ENCODE data around the gene C19orf25. TPM values are rescaled to one million over a fixed set of nuclear protein-coding genes. Genes with fewer than 3 reads are reported as not detected.
A peak's percentile ranks its signal among the peaks of the same experiment; 100 is the strongest.

C19orf25 gene
- total RNA-seq, 1 experiment from 2014 or later, result 35.0 TPM

DNA sequence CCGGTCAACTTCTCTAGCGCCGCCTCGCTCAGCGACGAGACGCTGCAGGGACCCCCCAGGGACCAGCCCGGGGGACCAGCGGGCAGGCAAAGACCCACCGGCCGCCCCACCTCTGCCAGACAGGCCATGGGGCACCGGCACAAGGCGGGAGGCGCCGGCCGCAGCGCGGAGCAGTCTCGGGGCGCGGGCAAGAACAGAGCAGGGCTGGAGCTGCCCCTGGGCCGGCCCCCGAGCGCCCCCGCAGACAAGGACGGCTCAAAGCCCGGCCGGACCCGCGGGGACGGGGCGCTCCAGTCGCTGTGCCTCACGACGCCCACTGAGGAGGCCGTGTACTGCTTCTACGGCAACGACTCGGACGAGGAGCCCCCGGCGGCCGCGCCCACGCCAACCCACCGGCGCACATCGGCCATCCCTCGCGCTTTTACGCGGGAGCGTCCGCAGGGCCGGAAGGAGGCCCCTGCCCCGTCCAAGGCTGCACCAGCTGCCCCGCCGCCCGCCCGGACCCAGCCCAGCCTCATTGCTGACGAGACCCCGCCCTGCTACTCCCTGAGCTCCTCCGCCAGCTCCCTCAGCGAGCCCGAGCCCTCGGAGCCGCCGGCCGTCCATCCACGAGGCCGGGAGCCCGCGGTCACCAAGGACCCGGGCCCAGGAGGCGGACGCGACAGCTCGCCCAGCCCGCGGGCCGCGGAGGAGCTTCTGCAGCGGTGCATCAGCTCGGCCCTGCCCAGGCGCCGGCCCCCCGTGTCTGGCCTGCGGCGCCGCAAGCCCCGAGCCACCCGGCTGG, 11.3 kb downstream of the C19orf25 start:
- H3K9me3 ChIP-seq (ENCODE audit: low read depth, low read length, poor library complexity, severe bottlenecking), result no peaks in the 10 kb centered on the region
- no TSS peak for BruUV-seq (replicated peaks)
- TF ChIP-seq, protein P1, sequence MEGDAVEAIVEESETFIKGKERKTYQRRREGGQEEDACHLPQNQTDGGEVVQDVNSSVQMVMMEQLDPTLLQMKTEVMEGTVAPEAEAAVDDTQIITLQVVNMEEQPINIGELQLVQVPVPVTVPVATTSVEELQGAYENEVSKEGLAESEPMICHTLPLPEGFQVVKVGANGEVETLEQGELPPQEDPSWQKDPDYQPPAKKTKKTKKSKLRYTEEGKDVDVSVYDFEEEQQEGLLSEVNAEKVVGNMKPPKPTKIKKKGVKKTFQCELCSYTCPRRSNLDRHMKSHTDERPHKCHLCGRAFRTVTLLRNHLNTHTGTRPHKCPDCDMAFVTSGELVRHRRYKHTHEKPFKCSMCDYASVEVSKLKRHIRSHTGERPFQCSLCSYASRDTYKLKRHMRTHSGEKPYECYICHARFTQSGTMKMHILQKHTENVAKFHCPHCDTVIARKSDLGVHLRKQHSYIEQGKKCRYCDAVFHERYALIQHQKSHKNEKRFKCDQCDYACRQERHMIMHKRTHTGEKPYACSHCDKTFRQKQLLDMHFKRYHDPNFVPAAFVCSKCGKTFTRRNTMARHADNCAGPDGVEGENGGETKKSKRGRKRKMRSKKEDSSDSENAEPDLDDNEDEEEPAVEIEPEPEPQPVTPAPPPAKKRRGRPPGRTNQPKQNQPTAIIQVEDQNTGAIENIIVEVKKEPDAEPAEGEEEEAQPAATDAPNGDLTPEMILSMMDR (conservative IDR thresholded peaks at IDR 0.05; ENCODE audit: low read depth, low read length), result no peak
- peak; percentile 71 for TF ChIP-seq EZH2 (IDR thresholded peaks at IDR 0.05; ENCODE audit: borderline replicate concordance, low read depth, low read length, poor library complexity, severe bottlenecking)
- peaks cover 24% of the 10 kb centered on the region for H3K4me1 ChIP-seq (ENCODE audit: insufficient read depth, low read length, poor library complexity, severe bottlenecking)
- no peaks in the 10 kb centered on the region for H3K36me3 ChIP-seq (ENCODE audit: insufficient read depth, low read length, poor library complexity, severe bottlenecking)
- intact Hi-C loops (cut with micrococcal nuclease; ENCODE audit: unreplicated experiment), result no loop called here
- no peak for DNase-seq (ENCODE audit: low spot score)
- peaks cover 65% of the 10 kb centered on the region for H3K27me3 ChIP-seq (replicated peaks; ENCODE audit: insufficient read depth, low read depth, low read length, poor library complexity)
- POLR2A ChIA-PET (ENCODE audit: low non-redundant PET), result no interaction called here
- no peak overlapping the region for H3K27ac ChIP-seq (ENCODE audit: low read depth, low read length, poor library complexity, severe bottlenecking)
- CTCF ChIA-PET, result no interaction called here
- no peak overlapping the region for H3K4me3 ChIP-seq (ENCODE audit: low read depth, low read length, poor library complexity, severe bottlenecking)

DNA sequence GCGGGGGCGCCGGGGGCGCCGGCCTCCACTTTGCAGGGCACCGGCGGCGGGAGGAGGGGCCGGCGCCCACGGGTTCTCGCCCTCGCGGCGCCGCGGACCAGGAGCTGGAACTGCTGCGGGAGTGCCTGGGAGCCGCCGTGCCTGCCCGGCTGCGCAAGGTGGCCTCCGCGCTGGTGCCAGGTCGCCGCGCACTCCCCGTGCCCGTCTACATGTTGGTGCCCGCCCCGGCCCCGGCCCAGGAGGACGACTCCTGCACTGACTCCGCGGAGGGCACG, 11.9 kb downstream of the C19orf25 start:
- Histone ChIP-seq H3K9me3 (ENCODE audit: low read depth, low read length, poor library complexity, severe bottlenecking) (no peaks in the 10 kb centered on the region), H3K36me3 (ENCODE audit: insufficient read depth, low read length, poor library complexity, severe bottlenecking) (no peaks in the 10 kb centered on the region), H3K4me1 (ENCODE audit: insufficient read depth, low read length, poor library complexity, severe bottlenecking) (peaks cover 24% of the 10 kb centered on the region), H3K27ac (ENCODE audit: low read depth, low read length, poor library complexity, severe bottlenecking) (no peak overlapping the region), H3K27me3 (replicated peaks; ENCODE audit: insufficient read depth, low read depth, low read length, poor library complexity) (peaks cover 63% of the 10 kb centered on the region), H3K4me3 (ENCODE audit: low read depth, low read length, poor library complexity, severe bottlenecking) (no peak overlapping the region)
- DNase-seq (ENCODE audit: low spot score), result no peak
- TF ChIP-seq, protein P1 (conservative IDR thresholded peaks at IDR 0.05; ENCODE audit: low read depth, low read length), result no peak
- no peak for TF ChIP-seq EZH2 (IDR thresholded peaks at IDR 0.05; ENCODE audit: borderline replicate concordance, low read depth, low read length, poor library complexity, severe bottlenecking)
- BruUV-seq (replicated peaks), result no TSS peak
- intact Hi-C loops (cut with micrococcal nuclease; ENCODE audit: unreplicated experiment), result no loop called here
- ChIA-PET CTCF (interaction anchor here (1.4 kb wide), 1 partner anchor 359 kb away, joined by 4 read pairs; no protein-coding TSS in a partner anchor), POLR2A (ENCODE audit: low non-redundant PET) (no interaction called here)

DNA sequence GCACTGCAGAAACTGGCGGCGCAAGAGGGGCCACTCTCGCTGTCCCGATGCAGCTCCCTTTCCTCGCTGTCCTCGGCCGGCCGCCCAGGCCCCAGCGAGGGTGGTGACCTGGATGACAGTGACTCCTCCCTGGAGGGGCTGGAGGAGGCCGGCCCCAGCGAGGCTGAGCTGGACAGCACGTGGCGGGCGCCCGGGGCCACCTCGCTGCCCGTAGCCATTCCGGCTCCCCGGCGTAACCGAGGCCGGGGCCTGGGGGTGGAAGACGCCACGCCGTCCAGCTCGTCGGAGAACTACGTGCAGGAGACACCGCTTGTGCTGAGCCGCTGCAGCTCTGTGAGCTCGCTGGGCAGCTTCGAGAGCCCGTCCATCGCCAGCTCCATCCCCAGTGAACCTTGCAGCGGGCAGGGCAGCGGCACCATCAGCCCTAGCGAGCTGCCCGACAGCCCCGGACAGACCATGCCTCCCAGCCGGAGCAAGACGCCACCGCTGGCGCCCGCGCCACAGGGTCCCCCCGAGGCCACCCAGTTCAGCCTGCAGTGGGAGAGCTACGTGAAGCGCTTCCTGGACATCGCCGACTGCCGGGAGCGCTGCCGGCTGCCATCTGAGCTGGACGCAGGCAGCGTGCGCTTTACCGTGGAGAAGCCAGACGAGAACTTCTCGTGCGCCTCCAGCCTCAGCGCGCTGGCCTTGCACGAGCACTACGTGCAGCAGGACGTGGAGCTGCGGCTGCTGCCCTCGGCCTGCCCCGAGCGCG, 12.4 kb downstream of the C19orf25 start:
- Histone ChIP-seq H3K27me3 (replicated peaks; ENCODE audit: insufficient read depth, low read depth, low read length, poor library complexity) (peaks cover 58% of the 10 kb centered on the region), H3K9me3 (ENCODE audit: low read depth, low read length, poor library complexity, severe bottlenecking) (no peaks in the 10 kb centered on the region), H3K4me3 (ENCODE audit: low read depth, low read length, poor library complexity, severe bottlenecking) (no peak overlapping the region), H3K4me1 (ENCODE audit: insufficient read depth, low read length, poor library complexity, severe bottlenecking) (peaks cover 23% of the 10 kb centered on the region), H3K36me3 (ENCODE audit: insufficient read depth, low read length, poor library complexity, severe bottlenecking) (no peaks in the 10 kb centered on the region), H3K27ac (ENCODE audit: low read depth, low read length, poor library complexity, severe bottlenecking) (no peak overlapping the region)
- CTCF ChIA-PET, result interaction anchor here (1.4 kb wide), 1 partner anchor 360 kb away, joined by 4 read pairs; no protein-coding TSS in a partner anchor
- intact Hi-C loops (cut with micrococcal nuclease; ENCODE audit: unreplicated experiment), result no loop called here
- POLR2A ChIA-PET (ENCODE audit: low non-redundant PET), result no interaction called here
- TF ChIP-seq EZH2 (IDR thresholded peaks at IDR 0.05; ENCODE audit: borderline replicate concordance, low read depth, low read length, poor library complexity, severe bottlenecking), result no peak
- TF ChIP-seq, protein P1 (conservative IDR thresholded peaks at IDR 0.05; ENCODE audit: low read depth, low read length), result no peak
- no peak for DNase-seq (ENCODE audit: low spot score)
- no TSS peak for BruUV-seq (replicated peaks)
